SK-N-SH (cell line): ENCODE measurements around the gene PLAC8.

ENCODE experiments used
- FOSL2 ChIP-seq: IDR thresholded peaks from 2 replicates; pipeline ENCODE4 v1.4.0; 2012; ENCODE audit warnings: low read depth, mild to moderate bottlenecking, moderate library complexity, borderline replicate concordance
- JUND ChIP-seq: IDR thresholded peaks from 2 replicates; pipeline ENCODE4 v1.4.0; 2012
- POLR2AphosphoS5 ChIP-seq: IDR thresholded peaks from 2 replicates; pipeline ENCODE4 v1.6.1; 2012; ENCODE audit warnings: low read depth, low read length
- RAD21 ChIP-seq: IDR thresholded peaks from 2 replicates; pipeline ENCODE4 v1.6.1; 2012; ENCODE audit warnings: mild to moderate bottlenecking, low read length
- RXRA ChIP-seq: IDR thresholded peaks from 2 replicates; pipeline ENCODE4 v1.4.0; 2012; ENCODE audit warnings: low read depth, mild to moderate bottlenecking, borderline replicate concordance
- SMC3 ChIP-seq: IDR thresholded peaks from 2 replicates; pipeline ENCODE4 v1.6.1; 2012; ENCODE audit warnings: low read depth, low read length, improper control_type of control experiment
- TF ChIP-seq, protein P1 (sequence below): fragments of 200-600 bp; sonication (generic); IDR thresholded peaks from 2 replicates; pipeline ENCODE4 v1.6.1; 2017; ENCODE audit warnings: antibody characterized with exemption, mild to moderate bottlenecking, moderate library complexity
- TF ChIP-seq, protein P2 (sequence below): IDR thresholded peaks from 2 replicates; pipeline ENCODE4 v1.6.1; 2012; ENCODE audit warnings: mild to moderate bottlenecking, low read depth, low read length, moderate library complexity

DNA sequence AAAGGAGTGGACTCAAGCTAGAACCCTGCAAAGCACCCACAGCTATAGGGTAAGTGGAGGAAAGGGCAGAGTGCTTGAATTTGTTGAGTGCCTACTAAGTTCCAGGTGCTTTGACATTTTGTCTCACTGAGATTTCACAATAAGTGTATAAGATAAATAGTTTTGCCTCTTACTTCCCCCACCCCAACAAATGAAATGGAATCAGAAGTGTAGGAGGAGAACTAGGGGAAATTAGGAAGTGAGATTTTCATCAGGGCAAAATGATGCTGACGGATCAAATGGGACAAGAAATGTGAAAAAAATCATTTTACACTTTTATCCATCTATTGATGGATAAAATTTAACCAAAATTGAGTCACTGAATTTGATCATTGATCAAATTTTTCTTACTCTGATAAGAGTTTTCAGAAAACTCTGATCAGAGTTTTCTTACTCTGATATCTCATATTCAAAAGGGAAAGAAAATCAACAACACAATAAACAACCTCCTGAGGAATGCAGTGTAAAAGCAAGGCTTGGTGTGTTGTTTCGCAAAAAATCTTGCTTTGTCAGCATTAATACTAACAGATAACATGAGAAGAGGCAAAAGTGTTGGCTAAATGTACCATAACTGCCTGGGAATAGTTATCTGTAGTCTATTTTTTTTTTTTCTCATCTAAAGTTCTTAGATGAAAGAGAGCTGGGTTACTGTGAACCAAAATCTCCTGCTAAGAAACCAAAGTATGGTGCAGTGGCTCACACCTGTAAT, 24.9 kb downstream of the PLAC8 start:
- TF ChIP-seq, protein P1, sequence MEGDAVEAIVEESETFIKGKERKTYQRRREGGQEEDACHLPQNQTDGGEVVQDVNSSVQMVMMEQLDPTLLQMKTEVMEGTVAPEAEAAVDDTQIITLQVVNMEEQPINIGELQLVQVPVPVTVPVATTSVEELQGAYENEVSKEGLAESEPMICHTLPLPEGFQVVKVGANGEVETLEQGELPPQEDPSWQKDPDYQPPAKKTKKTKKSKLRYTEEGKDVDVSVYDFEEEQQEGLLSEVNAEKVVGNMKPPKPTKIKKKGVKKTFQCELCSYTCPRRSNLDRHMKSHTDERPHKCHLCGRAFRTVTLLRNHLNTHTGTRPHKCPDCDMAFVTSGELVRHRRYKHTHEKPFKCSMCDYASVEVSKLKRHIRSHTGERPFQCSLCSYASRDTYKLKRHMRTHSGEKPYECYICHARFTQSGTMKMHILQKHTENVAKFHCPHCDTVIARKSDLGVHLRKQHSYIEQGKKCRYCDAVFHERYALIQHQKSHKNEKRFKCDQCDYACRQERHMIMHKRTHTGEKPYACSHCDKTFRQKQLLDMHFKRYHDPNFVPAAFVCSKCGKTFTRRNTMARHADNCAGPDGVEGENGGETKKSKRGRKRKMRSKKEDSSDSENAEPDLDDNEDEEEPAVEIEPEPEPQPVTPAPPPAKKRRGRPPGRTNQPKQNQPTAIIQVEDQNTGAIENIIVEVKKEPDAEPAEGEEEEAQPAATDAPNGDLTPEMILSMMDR: no peak
- TF ChIP-seq RAD21 (no peak), RXRA (no peak), JUND (no peak), POLR2AphosphoS5 (no peak), FOSL2 (no peak), SMC3 (no peak)
- TF ChIP-seq, protein P2, sequence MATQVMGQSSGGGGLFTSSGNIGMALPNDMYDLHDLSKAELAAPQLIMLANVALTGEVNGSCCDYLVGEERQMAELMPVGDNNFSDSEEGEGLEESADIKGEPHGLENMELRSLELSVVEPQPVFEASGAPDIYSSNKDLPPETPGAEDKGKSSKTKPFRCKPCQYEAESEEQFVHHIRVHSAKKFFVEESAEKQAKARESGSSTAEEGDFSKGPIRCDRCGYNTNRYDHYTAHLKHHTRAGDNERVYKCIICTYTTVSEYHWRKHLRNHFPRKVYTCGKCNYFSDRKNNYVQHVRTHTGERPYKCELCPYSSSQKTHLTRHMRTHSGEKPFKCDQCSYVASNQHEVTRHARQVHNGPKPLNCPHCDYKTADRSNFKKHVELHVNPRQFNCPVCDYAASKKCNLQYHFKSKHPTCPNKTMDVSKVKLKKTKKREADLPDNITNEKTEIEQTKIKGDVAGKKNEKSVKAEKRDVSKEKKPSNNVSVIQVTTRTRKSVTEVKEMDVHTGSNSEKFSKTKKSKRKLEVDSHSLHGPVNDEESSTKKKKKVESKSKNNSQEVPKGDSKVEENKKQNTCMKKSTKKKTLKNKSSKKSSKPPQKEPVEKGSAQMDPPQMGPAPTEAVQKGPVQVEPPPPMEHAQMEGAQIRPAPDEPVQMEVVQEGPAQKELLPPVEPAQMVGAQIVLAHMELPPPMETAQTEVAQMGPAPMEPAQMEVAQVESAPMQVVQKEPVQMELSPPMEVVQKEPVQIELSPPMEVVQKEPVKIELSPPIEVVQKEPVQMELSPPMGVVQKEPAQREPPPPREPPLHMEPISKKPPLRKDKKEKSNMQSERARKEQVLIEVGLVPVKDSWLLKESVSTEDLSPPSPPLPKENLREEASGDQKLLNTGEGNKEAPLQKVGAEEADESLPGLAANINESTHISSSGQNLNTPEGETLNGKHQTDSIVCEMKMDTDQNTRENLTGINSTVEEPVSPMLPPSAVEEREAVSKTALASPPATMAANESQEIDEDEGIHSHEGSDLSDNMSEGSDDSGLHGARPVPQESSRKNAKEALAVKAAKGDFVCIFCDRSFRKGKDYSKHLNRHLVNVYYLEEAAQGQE: no peak
